ENCODE results near the gene NIPBL.
"Not testable (repeated sequence)": the region's sequence is repeated elsewhere in the genome, so short reads cannot be mapped to it uniquely, and the experiment has no call there.

The NIPBL gene

GRCh38 chr5:36908544-36909260 lies 32.1 kb downstream of the NIPBL start:
- no peak for DNase-seq

DNA sequence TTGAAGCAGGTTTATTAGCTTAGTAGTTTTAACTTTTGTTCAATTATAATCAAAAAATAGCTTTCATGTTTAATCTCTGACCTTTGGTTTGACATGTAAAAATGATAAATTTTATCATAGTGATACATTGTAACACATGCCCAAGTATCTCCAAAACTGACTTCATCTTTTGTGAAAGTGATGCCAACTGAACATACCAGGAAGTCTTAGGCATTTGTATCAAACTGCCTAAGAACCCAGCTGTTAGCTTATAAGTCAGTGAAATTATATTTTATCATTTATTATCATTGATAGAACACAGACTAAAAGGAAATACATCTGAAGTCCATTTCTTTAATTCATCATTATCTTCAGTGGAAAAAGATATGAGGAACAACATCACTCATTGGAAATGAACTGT lies 39.1 kb downstream of the NIPBL start:
- DNase-seq: no peak

DNA sequence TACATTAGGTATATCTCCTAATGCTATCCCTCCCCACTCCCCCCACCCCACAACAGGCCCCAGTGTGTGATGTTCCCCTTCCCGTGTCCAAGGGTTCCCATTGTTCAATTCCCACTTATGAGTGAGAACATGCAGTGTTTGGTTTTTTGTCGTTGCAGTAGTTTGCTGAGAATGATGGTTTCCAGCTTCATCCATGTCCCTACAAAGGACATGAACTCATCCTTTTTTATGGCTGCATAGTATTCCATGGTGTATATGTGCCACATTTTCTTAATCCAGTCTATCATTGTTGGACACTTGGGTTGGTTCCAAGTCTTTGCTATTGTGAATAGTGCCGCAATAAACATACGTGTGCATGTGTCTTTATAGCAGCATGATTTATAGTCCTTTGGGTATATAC lies 40.0 kb downstream of the NIPBL start:
- DNase-seq: not testable (repeated sequence)

GRCh38 chr5:36917358-36917757 lies 40.8 kb downstream of the NIPBL start:
- DNase-seq: not testable (repeated sequence)

- no peak for DNase-seq
Measured at GRCh38 chr5:36919238-36919637, 42.7 kb downstream of the NIPBL start.

- no peak for DNase-seq
Measured at GRCh38 chr5:36919650-36920049, 43.1 kb downstream of the NIPBL start.

DNA sequence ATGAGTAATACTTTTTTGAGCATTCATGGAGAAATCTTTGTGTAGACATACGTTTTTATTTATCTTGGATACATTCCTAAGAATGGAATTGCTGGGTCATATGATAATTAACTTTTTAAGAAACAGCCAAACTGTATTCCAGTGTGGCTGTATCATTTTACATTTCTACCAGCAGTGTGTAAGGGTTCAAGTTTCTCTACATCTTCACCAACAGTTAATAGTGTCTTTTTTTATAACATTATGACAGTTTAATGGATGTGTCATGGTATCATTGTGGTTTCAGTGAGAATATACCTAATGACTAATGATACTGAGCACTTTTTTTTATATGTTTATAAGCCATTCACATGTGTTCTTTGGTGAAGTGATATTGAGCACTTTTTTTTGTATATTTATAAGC lies 52.4 kb downstream of the NIPBL start:
- DNase-seq: no peak

GRCh38 chr5:36929438-36929837 lies 52.9 kb downstream of the NIPBL start:
- no peak for DNase-seq

DNA sequence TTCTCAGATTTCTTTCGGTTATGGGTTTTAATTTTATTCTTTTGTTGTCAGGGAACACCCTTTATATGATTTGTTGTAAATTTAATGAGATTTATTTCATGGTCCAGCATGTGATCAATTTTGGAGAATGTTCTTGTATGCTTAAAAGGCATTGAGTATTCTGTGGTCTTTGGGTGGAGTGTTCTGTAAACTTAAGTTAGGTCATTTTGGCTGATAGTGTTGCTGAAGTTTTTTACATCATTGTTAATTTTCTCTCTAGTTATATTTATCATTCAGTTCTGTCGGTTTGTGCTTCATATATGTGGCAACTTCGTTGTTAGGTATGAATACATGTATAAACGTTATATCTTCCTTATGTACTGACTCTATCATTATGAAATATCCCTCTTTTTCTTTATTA lies 55.5 kb downstream of the NIPBL start:
- no peak for DNase-seq

DNA sequence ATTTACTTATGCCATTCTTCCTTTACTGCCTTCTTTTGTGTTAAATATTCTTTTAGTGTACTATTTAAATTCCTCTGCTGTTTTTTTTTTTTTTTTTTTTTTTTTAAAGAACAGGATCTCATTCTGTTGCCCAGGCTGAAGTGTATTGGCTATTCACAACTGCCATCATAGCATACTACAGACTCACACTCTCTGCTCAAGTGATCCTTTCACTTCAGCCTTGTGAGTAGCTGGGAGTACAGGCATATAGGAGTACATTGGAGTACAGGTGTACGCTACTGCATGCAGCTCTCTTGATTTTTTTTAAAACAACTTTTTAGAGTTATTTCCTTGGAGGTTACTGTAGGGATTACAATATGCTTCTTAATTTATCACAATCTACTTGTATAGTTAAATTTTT lies 56.1 kb downstream of the NIPBL start:
- DNase-seq: no peak

GRCh38 chr5:36934740-36935356 lies 58.3 kb downstream of the NIPBL start:
- DNase-seq: no peak

DNA sequence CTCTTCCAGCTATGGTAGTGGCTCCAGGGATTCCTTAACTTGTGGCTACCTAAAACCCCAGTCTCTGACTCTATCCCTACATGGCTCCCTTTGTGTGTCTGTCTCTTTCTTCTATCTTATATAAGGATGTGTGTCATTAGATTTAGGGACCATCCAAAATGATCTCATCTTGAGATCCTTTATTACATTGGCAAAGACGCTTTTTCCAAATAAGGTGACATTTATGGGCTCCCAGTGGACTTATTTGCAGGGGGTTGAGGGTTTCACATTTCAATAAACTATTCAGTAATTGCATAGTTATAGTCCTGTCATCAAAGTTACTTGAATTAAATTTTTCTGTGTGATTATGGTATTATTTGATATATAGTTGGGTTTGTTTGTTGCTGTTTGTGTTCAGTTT lies 59.2 kb downstream of the NIPBL start:
- no peak for DNase-seq

DNA sequence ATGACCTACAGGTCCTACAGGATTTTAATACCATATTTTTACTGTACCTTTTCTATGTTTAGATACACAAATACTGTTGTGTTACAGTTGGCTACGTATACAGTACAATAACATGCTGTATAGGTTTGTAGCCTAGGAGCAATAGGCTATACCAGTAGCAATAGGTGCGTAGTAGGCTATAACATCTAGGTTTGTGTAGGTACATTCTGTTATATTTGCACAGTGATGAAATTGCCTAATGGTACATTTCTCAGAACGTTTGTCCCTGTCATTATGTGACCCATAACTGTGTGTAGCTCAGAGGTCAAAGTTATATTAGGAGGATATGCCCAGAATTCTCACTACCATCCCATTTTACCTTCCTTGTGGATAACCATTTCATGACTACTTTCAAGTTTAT lies 59.7 kb downstream of the NIPBL start:
- no peak for DNase-seq

- DNase-seq: no peak
Measured at GRCh38 chr5:36938129-36938528, 61.6 kb downstream of the NIPBL start.

DNA sequence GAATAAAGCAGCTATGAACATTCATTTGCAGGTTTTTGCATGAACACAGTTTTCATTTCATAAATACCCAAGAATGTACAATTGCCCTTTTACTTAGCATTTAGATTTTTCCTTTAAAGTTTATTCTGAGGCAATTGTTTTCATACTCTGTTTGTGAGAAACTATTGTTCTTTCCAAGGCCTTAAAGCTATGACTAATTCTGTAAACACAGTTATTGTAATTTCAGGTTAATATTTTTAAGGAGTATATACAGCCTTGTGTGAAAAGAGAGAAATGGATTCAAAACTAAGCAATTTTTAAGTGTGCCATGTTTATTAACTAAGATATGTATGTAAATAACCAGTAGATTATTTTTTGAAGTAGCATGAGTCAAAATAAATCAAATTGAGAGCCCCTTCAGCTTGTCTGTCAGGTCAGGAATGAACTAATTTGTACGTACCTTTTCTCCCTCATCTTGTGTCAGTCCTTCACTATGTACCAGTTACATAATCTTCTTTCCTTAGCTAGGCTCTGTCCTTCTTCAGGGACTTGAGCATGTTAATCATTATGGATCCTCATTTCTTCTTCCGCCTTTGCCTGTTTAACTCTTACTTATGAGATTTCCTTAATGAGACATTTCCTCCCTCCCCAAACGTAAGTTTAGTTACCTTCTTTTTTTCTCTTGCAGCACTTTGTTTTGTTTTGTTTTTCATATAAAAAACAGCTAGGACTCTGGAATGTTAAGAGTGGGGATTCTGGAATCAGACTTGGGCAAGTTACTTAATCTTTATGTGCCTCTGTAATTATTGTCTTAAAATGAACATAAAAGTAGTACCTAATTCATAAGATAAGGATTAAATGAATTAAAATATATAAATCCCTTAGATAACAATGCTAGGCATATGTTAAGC lies 63.6 kb downstream of the NIPBL start:
- no peak for DNase-seq

GRCh38 chr5:36943584-36943983 lies 67.0 kb downstream of the NIPBL start:
- no peak for DNase-seq

GRCh38 chr5:36944024-36944423 lies 67.5 kb downstream of the NIPBL start:
- DNase-seq: no peak

DNA sequence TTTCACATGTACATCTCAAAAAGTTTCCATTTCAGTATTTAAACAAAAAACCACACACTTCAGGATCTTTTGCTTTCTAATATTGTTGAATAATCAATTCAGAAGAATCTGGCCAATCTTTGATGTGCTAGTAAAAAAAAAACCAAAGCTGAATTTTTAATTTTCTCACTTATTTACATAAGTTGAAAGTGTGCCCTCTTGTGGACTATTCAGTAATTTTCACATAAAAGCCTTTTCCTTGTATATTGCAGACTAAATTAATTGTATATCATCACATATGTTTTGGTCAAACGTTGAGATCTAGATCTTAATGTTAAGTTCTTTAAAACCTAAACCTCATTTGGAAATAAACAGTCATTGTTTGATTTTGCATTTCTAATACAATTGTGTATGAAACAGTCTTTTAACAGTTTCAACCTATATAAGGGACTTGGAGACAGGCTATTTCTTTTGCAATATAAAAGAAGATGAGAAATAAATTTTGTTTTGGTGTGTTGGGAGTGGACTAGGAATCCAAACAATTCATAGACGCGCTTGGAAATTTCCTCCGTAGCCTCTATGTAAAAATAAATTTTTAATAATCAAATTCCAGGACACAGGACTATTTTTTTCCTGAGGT lies 68.1 kb downstream of the NIPBL start:
- no peak for DNase-seq

GRCh38 chr5:36945687-36946086 lies 69.1 kb downstream of the NIPBL start:
- no peak for DNase-seq

DNA sequence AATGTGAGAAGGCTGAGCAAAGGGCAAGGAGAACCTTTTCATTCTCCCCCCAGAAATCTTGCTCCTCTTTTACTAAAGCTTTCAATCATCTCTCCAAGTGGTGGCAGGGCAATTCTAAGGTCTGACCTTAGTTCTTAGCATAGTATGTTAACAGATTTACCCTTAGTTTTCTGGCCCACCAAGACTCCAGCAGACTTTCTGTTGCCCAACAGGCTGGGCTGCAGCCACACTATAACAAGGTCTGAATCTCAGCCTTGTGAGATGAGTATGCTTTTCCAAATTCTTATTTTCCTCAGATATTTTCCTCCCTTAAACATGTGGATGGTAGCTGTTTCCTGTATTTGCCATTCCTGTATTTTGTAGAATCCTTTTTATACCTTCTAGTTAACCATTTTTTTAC lies 69.5 kb downstream of the NIPBL start:
- DNase-seq: no peak

GRCh38 chr5:36948041-36948440 lies 71.5 kb downstream of the NIPBL start:
- DNase-seq: no peak

GRCh38 chr5:36948650-36949049 lies 72.1 kb downstream of the NIPBL start:
- DNase-seq: no peak

DNA sequence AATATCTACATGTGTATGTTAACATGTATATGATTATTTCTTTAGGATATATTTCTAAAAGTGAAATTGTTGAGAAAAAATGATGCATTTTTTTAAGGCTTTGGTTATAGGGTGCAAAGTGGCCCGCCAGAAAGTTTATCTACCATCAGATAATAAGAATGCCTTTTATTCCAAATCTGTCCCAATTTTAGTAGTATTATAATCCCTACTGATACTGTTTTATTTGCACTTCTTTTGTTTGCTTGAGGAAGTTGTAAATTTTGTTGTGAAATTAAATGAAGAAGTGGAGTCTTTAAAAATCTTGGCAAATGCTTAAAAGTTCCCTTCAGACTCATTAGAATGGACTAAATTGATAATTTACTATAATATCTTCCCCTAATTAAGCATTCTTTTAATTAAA lies 73.0 kb downstream of the NIPBL start:
- no peak for DNase-seq
